H9 (cell line): ENCODE results near the gene PCDHA1. TPM values are rescaled to one million over a fixed set of nuclear protein-coding genes. Genes with fewer than 3 reads are reported as not detected.

Experiments used
- DNase-seq: peaks from one replicate; pipeline ENCODE4 v3.0.0-alpha.2; 2017
- H2AFZ ChIP-seq: one replicate; pipeline ENCODE4 v1.6.1; 2013; ENCODE audit warnings: mild to moderate bottlenecking, low read length, control low read depth, moderate library complexity
- H2AK5ac ChIP-seq: 2 replicates; pipeline ENCODE4 v1.6.1; 2013; ENCODE audit warnings: low read length, control low read depth, mixed read lengths; ENCODE audit not compliant: insufficient read length
- H2BK120ac ChIP-seq: one replicate; pipeline ENCODE4 v1.6.1; 2013; ENCODE audit warnings: low read depth, mild to moderate bottlenecking, low read length, control low read depth, inconsistent platforms; ENCODE audit not compliant: poor library complexity, severe bottlenecking
- H2BK12ac ChIP-seq: 2 replicates; pipeline ENCODE4 v1.6.1; 2013; ENCODE audit warnings: low read length, control low read depth, mixed read lengths, low read depth; ENCODE audit not compliant: insufficient read length
- H2BK15ac ChIP-seq: 2 replicates; pipeline ENCODE4 v1.6.1; 2013; ENCODE audit warnings: low read depth, low read length, control low read depth
- H2BK20ac ChIP-seq: one replicate; pipeline ENCODE4 v1.6.1; 2013; ENCODE audit warnings: low read depth, mild to moderate bottlenecking, low read length, control low read depth, inconsistent platforms; ENCODE audit not compliant: poor library complexity, severe bottlenecking
- H2BK5ac ChIP-seq: 2 replicates; pipeline ENCODE4 v1.6.1; 2013; ENCODE audit warnings: low read length, control low read depth, mixed read lengths; ENCODE audit not compliant: insufficient read length
- H3K14ac ChIP-seq: 2 replicates; pipeline ENCODE4 v1.6.1; 2013; ENCODE audit warnings: low read length, control low read depth; ENCODE audit not compliant: insufficient read depth
- H3K18ac ChIP-seq: 2 replicates; pipeline ENCODE4 v1.6.1; 2013; ENCODE audit warnings: low read depth, mild to moderate bottlenecking, mixed read lengths, low read length, control low read depth; ENCODE audit not compliant: insufficient read length
- H3K23ac ChIP-seq: 2 replicates; pipeline ENCODE4 v1.6.1; 2013; ENCODE audit warnings: low read length, control low read depth, mixed read lengths, low read depth; ENCODE audit not compliant: insufficient read length
- H3K23me2 ChIP-seq: 2 replicates; pipeline ENCODE4 v1.6.1; 2013; ENCODE audit warnings: low read depth, mild to moderate bottlenecking, mixed read lengths, low read length, control low read depth; ENCODE audit not compliant: insufficient read length, poor library complexity, severe bottlenecking
- H3K27ac ChIP-seq: 2 replicates; pipeline ENCODE4 v1.5.1; 2013; ENCODE audit warnings: low read length, control low read depth, mixed read lengths, low read depth; ENCODE audit not compliant: insufficient read length
- H3K27me3 ChIP-seq: 2 replicates; pipeline ENCODE4 v1.6.1; 2013; ENCODE audit warnings: low read length, control low read depth, inconsistent platforms; ENCODE audit not compliant: insufficient read depth
- H3K4ac ChIP-seq: 2 replicates; pipeline ENCODE4 v1.6.1; 2013; ENCODE audit warnings: low read depth, mild to moderate bottlenecking, control low read depth, inconsistent platforms, low read length, moderate library complexity
- H3K4me1 ChIP-seq: 2 replicates; pipeline ENCODE4 v1.6.1; 2013; ENCODE audit warnings: low read length, control low read depth, inconsistent platforms; ENCODE audit not compliant: insufficient read depth
- H3K4me2 ChIP-seq: 2 replicates; pipeline ENCODE4 v1.6.1; 2013; ENCODE audit warnings: low read length, control low read depth, mixed read lengths; ENCODE audit not compliant: insufficient read length, insufficient read depth
- H3K56ac ChIP-seq: 2 replicates; pipeline ENCODE4 v1.6.1; 2013; ENCODE audit warnings: low read depth, mild to moderate bottlenecking, mixed read lengths, low read length, control low read depth; ENCODE audit not compliant: insufficient read length
- H3K79me1 ChIP-seq: 2 replicates; pipeline ENCODE4 v1.6.1; 2013; ENCODE audit warnings: low read depth, mild to moderate bottlenecking, moderate library complexity, low read length, control low read depth, inconsistent platforms; ENCODE audit not compliant: insufficient read depth, poor library complexity, severe bottlenecking
- H3K79me2 ChIP-seq: 2 replicates; pipeline ENCODE4 v1.6.1; 2013; ENCODE audit warnings: low read length, control low read depth, inconsistent platforms; ENCODE audit not compliant: insufficient read depth
- H3K9ac ChIP-seq: 2 replicates; pipeline ENCODE4 v1.6.1; 2013; ENCODE audit warnings: low read length, control low read depth, mixed read lengths; ENCODE audit not compliant: insufficient read length; ENCODE audit errors: extremely low read depth
- H3K9me3 ChIP-seq: one replicate; pipeline ENCODE4 v1.6.1; 2013; ENCODE audit warnings: low read depth, low read length, inconsistent platforms; ENCODE audit not compliant: control insufficient read depth
- H3T11ph ChIP-seq: one replicate; pipeline ENCODE4 v1.6.1; 2013; ENCODE audit warnings: mild to moderate bottlenecking, low read length, control low read depth, inconsistent platforms
- H4K20me1 ChIP-seq: one replicate; pipeline ENCODE4 v1.6.1; 2013; ENCODE audit not compliant: control insufficient read depth, insufficient read length, insufficient read depth
- H4K5ac ChIP-seq: 2 replicates; pipeline ENCODE4 v1.6.1; 2013; ENCODE audit warnings: low read depth, mild to moderate bottlenecking, mixed read lengths, low read length, control low read depth; ENCODE audit not compliant: insufficient read length
- H4K8ac ChIP-seq: replicated peaks from 2 replicates; pipeline ENCODE4 v1.6.1; 2013; ENCODE audit warnings: low read length, control low read depth, mixed read lengths, low read depth; ENCODE audit not compliant: insufficient read length
- H4K91ac ChIP-seq: 2 replicates; pipeline ENCODE4 v1.6.1; 2013; ENCODE audit warnings: low read depth, mild to moderate bottlenecking, moderate library complexity, mixed read lengths, low read length, control low read depth; ENCODE audit not compliant: insufficient read length
- H3K27ac Mint-ChIP-seq, 3 experiments: 2 replicates in 2 of 3; 3 replicates in 1 of 3; pipeline ENCODE4 v1.8.0; 2020 to 2021; ENCODE audit warnings: mixed read lengths in 3 of 3, mild to moderate bottlenecking in 1 of 3, moderate library complexity in 1 of 3
- H3K27me3 Mint-ChIP-seq: 2 replicates; pipeline ENCODE4 v1.8.0; 2021; ENCODE audit warnings: low read depth, mild to moderate bottlenecking, moderate library complexity, mixed read lengths
- H3K36me3 Mint-ChIP-seq, 3 experiments: 2 replicates in 2 of 3; 3 replicates in 1 of 3; pipeline ENCODE4 v1.8.0; 2020 to 2021; ENCODE audit warnings: low read depth in 3 of 3, mixed read lengths in 3 of 3; ENCODE audit not compliant: insufficient read depth in 1 of 3
- H3K4me1 Mint-ChIP-seq, 2 experiments: 2 replicates each; pipeline ENCODE4 v1.8.0; 2020; ENCODE audit warnings: mixed read lengths in 2 of 2
- H3K4me3 Mint-ChIP-seq, 2 experiments: 2 replicates in 1 of 2; 3 replicates in 1 of 2; pipeline ENCODE4 v1.8.0; 2020 to 2021; ENCODE audit warnings: mild to moderate bottlenecking in 2 of 2, mixed read lengths in 2 of 2, moderate library complexity in 1 of 2
- H3K9me3 Mint-ChIP-seq, 2 experiments: 2 replicates in 1 of 2; 3 replicates in 1 of 2; pipeline ENCODE4 v1.8.0; 2020; ENCODE audit warnings: mild to moderate bottlenecking in 2 of 2, mixed read lengths in 2 of 2, moderate library complexity in 1 of 2
- CTCF ChIP-seq: fragments of 200-600 bp; sonication (generic); conservative IDR thresholded peaks from 3 replicates; pipeline ENCODE4 v1.8.0; 2021; ENCODE audit warnings: antibody characterized with exemption, mild to moderate bottlenecking
- WGBS: extraction: QIAGEN DNeasy Blood & Tissue Kit; methylation state at CpG from one replicate; pipeline ENCODE4 v1.1.7; 2013; ENCODE audit warnings: missing lambda C conversion rate, low lambda C conversion rate, mixed read lengths; ENCODE audit not compliant: insufficient read length; ENCODE audit errors: extremely low coverage; 5-methylcytosine and 5-hydroxymethylcytosine counted together
- total RNA-seq: library from RNA; stranded (reverse); gene quantifications from 2 replicates; pipeline ENCODE4 v1.2.1, GENCODE V29; 2021

PCDHA1 gene
- total RNA-seq, 1 experiment from 2014 or later = 0.61 TPM

GRCh38 chr5:140978983-140979382 is 193.0 kb downstream of the PCDHA1 start:
- Histone ChIP-seq H3K23ac (no peak overlapping the region), H3K9me3 (no peaks in the 10 kb centered on the region), H4K91ac (no peak overlapping the region), H3K56ac (no peak overlapping the region), H2BK20ac (no peak overlapping the region), H4K5ac (no peak overlapping the region), H4K8ac (no peak overlapping the region), H3K4me2 (no peak overlapping the region), H3T11ph (no peak overlapping the region), H3K4ac (no peak overlapping the region), H2BK12ac (no peak overlapping the region), H2AFZ (no peak overlapping the region), H3K27ac (no peak overlapping the region), H3K14ac (no peak overlapping the region), H4K20me1 (no peaks in the 10 kb centered on the region), H3K79me1 (no peaks in the 10 kb centered on the region), H2AK5ac (no peak overlapping the region), H3K9ac (no peak overlapping the region), H3K4me1 (peaks cover 7% of the 10 kb centered on the region; the same call in 1 of the 2 replicates), H2BK120ac (no peak overlapping the region), H3K18ac (no peak overlapping the region), H3K23me2 (no peaks in the 10 kb centered on the region), H3K27me3 (no peaks in the 10 kb centered on the region), H2BK5ac (no peak overlapping the region), H3K79me2 (no peaks in the 10 kb centered on the region), H2BK15ac (no peak overlapping the region)
- TF ChIP-seq CTCF = no peak
- DNase-seq = no peak
- Mint-ChIP-seq H3K4me3 (no peak overlapping the region), H3K9me3 (no peaks in the 10 kb centered on the region), H3K4me1 (peaks cover 19% of the 10 kb centered on the region in 2 experiments), H3K27ac (no peak overlapping the region), H3K27me3 (no peaks in the 10 kb centered on the region), H3K36me3 (peaks cover 0 to 3% (median 0%) of the 10 kb centered on the region in 3 experiments; a peak in 1 of 7 replicates)
- WGBS = no CpG with 5 or more reads among the region's 1 CpG
